HG03066 (cell line): Measurements from ENCODE around the gene CNBD2.
"Not testable (repeated sequence)": the region's sequence is repeated elsewhere in the genome, so short reads cannot be mapped to it uniquely, and the experiment has no call there.

Experiments
- ATAC-seq: cut with Tn5 transposase; IDR thresholded peaks from one replicate; pipeline ENCODE4 v1.9.1; 2021; ENCODE audit warnings: low read depth; ENCODE audit not compliant: unreplicated experiment

CNBD2 gene

GRCh38 chr20:36053863-36054518, 85.6 kb downstream of the CNBD2 start:
- ATAC-seq = not testable (repeated sequence)

GRCh38 chr20:36055145-36055544, 86.8 kb downstream of the CNBD2 start:
- ATAC-seq = no peak

- ATAC-seq = no peak
These were observed 92.3 kb downstream of the CNBD2 start for GRCh38 chr20:36060676-36061075.

GRCh38 chr20:36061754-36062153, 93.4 kb downstream of the CNBD2 start:
- ATAC-seq = no peak

GRCh38 chr20:36062799-36063198, 94.4 kb downstream of the CNBD2 start:
- no peak for ATAC-seq

- peak; percentile 15 for ATAC-seq
These were observed 95.7 kb downstream of the CNBD2 start for GRCh38 chr20:36063916-36064657.

GRCh38 chr20:36064658-36065426, 96.5 kb downstream of the CNBD2 start:
- peak; percentile 79 for ATAC-seq

- no peak for ATAC-seq
These were observed 97.1 kb downstream of the CNBD2 start for GRCh38 chr20:36065427-36065998.

GRCh38 chr20:36066777-36067176, 98.4 kb downstream of the CNBD2 start:
- no peak for ATAC-seq

- ATAC-seq = not testable (repeated sequence)
These were observed 100.1 kb downstream of the CNBD2 start for GRCh38 chr20:36068526-36068925.

GRCh38 chr20:36070451-36070850, 102.1 kb downstream of the CNBD2 start:
- no peak for ATAC-seq

GRCh38 chr20:36071848-36072247, 103.5 kb downstream of the CNBD2 start:
- no peak for ATAC-seq

- no peak for ATAC-seq
These were observed 106.6 kb downstream of the CNBD2 start for GRCh38 chr20:36074983-36075382.

GRCh38 chr20:36077762-36078161, 109.4 kb downstream of the CNBD2 start:
- not testable (repeated sequence) for ATAC-seq

- ATAC-seq = no peak
These were observed 111.1 kb downstream of the CNBD2 start for GRCh38 chr20:36079486-36079885.

- not testable (repeated sequence) for ATAC-seq
These were observed 111.6 kb downstream of the CNBD2 start for GRCh38 chr20:36079984-36080383.
